Hepatic stellate cell (primary cell): ENCODE measurements around the gene PLPP1.

Experiments
- DNase-seq: peaks from one replicate; pipeline ENCODE4 v3.0.0; 2011; ENCODE audit warnings: low spot score

The PLPP1 gene

GRCh38 chr5:55450050-55450765 is 84.6 kb downstream of the PLPP1 start:
- DNase-seq, result peak; percentile 40

DNA sequence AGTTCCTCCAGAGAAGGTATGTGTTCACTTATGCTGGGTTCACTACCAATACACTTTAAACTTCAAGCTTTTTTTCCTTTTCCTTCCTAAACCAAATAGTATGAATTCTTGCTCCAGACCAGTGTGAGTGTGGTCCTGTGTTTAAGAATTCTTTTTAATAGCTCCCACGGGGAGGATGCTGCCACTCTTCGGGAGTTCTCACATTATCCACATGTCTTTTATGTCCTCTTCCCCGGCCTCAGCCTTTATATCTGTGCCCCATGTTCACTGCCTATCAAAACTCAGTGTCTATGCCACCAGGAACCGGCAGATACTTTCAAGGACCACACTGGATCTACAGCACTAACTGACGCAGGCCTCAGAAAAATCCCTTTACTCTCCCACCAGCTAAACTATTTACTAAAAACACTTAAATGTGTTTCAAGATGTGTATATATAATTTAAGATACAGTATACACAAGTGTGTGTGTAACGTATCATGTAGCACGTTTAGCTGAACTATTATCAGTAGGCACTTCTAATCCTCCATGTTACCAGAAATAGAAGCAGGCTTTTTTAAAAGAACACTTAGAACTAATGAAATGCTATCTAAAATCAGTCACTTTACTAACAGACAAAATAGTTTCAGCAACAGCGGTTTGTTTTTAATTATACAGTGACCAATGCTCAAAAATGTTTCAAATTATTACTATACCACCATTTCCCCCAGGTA is 88.0 kb downstream of the PLPP1 start:
- DNase-seq, result no peak

GRCh38 chr5:55445791-55446190 is 89.0 kb downstream of the PLPP1 start:
- DNase-seq, result no peak

DNA sequence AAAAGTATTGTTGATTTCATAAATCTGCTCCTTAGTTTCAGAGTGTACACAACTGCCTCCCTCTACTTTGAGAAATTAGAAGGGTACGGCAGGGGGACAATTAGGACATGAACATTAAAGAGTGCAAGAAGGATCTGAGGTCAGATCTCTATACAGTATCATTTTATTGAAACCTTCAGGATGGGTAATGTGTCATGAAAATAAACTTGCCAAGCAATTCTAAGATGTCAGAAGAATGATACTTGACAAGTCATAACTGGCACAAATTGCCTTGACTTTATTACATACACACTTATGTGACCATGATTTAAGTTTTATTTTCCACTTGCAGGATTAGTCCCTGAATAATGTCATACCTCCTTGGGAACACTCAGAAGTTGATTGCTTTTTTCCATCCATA is 92.8 kb downstream of the PLPP1 start:
- no peak for DNase-seq

DNA sequence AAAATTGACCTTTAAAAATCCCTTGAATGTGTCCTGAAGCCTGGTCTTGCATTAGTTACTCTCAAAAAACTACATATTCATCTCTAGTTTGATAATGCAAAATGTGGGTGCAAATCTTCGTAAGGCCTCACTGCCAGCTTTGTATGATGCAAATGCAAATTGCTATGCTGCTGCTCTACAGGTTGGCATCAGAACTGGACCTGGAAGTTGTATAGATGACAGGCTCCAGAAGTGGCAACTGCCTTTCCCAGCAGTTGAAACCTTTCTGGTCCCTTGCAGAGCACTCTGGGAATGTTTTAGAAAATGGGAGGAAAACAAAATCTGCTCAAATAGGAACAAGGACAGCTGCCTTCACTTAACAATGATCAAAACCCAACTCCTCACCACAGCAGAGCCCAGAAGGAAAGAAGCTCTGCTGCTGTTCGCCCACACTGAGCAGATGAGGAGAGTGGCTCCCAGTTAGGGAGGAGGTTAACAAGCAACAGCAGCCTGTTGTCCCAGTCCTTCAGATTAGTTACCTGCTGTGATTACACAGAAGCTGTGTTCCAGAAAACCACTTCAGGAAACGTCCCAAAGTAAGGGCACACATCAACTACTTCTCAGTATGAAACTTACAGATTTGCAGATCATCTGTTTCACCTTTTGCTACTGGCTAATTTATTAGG is 93.5 kb downstream of the PLPP1 start:
- DNase-seq, result no peak

GRCh38 chr5:55440188-55440646 is 94.5 kb downstream of the PLPP1 start:
- DNase-seq, result peak; percentile 16

- no peak for DNase-seq
Measured at GRCh38 chr5:55438998-55439397, 95.8 kb downstream of the PLPP1 start.

GRCh38 chr5:55437859-55438206 is 96.9 kb downstream of the PLPP1 start:
- DNase-seq, result no peak

DNA sequence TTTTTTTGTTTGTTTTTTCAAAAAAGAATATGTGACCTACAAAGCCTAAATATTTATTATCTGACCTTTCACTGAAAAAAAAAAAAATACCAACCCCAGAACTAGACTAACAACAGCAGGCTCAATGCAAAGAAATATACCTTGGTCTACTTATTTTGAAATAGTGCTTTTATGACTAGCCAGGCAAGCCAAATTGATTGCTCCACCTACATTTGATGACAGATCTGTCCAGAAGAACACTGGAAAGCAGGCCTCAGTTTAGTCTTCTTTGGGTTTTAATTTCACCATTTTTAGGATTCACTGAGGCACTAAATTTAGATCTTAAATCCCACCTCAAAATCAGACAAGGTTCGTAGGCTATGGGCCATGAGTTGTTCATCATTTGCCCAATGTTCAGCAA is 97.3 kb downstream of the PLPP1 start:
- DNase-seq, result no peak

DNA sequence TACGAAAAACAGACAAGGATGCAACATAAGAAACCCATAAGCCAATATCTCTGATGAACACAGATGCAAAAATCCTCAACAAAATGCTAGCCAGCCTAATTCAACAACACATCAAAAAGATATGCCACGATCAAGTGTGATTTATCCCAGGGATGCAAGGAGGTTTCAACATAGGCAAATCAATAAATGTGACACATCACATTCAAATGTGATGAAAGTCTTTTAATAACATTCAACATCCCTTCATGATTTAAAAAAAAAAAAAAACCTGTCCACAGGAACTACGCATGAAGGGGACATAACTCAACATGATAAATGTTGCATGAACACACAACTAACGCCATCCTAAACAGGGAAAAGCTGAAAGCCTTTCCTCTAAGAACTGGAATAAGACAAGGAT is 102.2 kb downstream of the PLPP1 start:
- DNase-seq, result no peak

GRCh38 chr5:55429613-55430253 is 105.0 kb downstream of the PLPP1 start:
- DNase-seq, result no peak

GRCh38 chr5:55429221-55429612 is 105.5 kb downstream of the PLPP1 start:
- no peak for DNase-seq

GRCh38 chr5:55427157-55427556 is 107.6 kb downstream of the PLPP1 start:
- peak; percentile 61 for DNase-seq

DNA sequence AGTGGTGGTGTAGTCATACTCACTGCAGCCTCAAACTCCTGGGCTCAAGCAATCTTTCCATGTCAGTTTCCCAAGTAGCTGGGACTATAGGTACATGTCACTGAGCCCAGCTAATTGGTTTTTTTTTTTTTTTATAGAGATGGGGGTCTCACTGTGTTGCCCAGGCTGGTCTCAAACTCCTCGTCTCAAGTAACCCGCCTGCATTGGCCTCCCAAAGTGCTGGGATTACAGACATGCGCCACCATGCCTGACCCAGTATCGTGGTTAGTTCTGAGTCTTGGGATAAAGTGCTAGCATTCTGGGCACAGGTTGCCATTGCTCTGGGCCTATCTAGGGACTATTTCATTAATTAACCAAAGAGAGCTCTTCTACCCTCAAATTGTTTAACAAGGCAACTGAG is 108.3 kb downstream of the PLPP1 start:
- DNase-seq, result no peak

- no peak for DNase-seq
Measured at GRCh38 chr5:55421074-55421529, 113.7 kb downstream of the PLPP1 start.

GRCh38 chr5:55418994-55419968 is 115.5 kb downstream of the PLPP1 start:
- DNase-seq, result peak; percentile 15

DNA sequence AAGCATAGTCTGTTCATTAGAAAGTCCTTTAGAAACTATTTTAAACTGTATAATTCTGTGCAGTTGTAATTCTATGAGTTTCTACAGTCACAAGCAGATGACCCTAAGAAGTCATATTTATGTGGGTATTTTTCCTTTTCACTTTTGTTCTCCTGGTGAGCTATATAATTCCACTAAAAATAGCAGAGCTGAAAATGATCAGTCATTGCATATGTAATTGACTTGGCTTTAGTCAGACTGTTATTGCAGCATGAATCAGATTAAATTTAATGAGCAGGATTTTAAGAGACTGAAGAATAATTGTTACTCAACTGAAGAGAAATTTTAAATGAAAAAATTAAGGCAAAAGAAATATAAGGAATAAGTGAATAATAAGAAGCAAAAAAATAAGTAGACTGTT is 118.5 kb downstream of the PLPP1 start:
- no peak for DNase-seq

DNA sequence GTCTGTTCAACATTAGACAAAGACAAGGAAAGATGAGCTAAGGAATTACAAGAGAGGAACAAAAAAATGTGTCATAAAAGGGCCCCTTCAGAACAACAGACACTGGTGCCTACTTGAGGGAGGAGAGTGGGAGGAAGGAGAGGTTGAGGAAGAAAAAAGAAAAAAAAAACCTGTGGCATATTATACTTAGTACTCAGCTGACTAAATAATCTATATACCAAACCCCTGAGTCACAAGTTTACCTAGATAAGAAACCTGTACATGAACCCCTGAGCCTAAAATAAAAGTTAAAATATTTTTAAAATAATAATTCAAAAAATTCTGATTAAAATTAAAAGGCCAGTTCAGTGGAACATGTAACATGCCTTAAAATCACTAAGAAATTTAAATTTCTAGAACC is 119.7 kb downstream of the PLPP1 start:
- DNase-seq, result no peak

DNA sequence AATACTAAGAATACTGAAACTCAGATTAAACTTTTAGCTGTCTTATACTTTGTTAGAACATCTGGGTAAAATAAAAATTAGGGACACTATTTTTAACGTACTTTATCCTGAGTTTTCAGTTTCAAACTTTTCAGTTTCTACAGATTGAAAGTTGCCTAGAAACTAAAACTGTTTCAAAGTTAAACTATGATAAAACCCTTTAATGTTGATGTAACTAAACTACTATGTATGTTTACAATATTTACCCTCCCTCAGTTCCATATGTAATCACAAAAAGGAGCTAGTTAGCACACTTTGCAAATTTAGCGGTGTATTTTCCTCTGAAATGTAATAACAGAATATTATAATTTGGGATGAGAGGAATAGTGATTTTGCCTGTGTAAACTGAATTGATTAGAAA is 121.1 kb downstream of the PLPP1 start:
- no peak for DNase-seq

DNA sequence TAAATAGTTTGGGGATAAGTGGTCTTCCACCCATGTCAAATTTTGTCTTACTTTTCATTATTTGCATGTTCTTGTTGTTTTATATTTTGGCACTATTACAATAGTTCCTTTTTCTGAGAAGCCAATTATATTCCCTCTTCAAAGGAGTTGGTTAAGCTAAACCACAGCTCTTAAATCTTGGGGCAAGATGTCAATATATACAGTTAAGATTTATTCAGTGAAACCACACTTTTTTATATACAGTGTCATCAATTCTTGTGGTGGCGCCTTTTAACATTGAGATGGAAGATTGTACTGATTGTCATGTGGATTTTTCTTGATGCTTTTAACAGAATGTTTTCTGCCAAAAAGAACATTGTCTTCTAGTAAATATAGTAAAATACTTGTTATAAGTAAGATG is 122.9 kb downstream of the PLPP1 start:
- DNase-seq, result no peak

- no peak for DNase-seq
Measured at GRCh38 chr5:55410845-55411244, 123.9 kb downstream of the PLPP1 start.
